DOHH2 (cell line): ENCODE results near the gene ZSCAN29.

ENCODE experiments used
- H3F3A ChIP-seq: fragments of 200-600 bp; sonication (generic), shearing (Covaris generic); 2 replicates; pipeline ENCODE4 v1.6.0; 2016; ENCODE audit warnings: antibody characterized with exemption, mild to moderate bottlenecking; ENCODE audit not compliant: control insufficient read depth, insufficient read depth
- H3K27ac ChIP-seq: fragments of 200-600 bp; sonication (generic); 2 replicates; pipeline ENCODE4 v1.5.1; 2014; ENCODE audit warnings: low read depth, mild to moderate bottlenecking, low read length, moderate library complexity
- H3K27me3 ChIP-seq: fragments of 200-600 bp; sonication (generic); 2 replicates; pipeline ENCODE4 v1.6.1; 2014; ENCODE audit warnings: mild to moderate bottlenecking, low read length, mixed read lengths; ENCODE audit not compliant: control insufficient read depth
- H3K36me3 ChIP-seq: fragments of 200-600 bp; sonication (generic); 2 replicates; pipeline ENCODE4 v1.6.1; 2014; ENCODE audit warnings: mild to moderate bottlenecking, low read length, moderate library complexity, mixed read lengths; ENCODE audit not compliant: control insufficient read depth
- H3K4me1 ChIP-seq: fragments of 200-600 bp; sonication (generic); 2 replicates; pipeline ENCODE4 v1.6.1; 2014; ENCODE audit warnings: mild to moderate bottlenecking, low read length, mixed read lengths; ENCODE audit not compliant: control insufficient read depth
- H3K4me2 ChIP-seq: fragments of 200-600 bp; sonication (generic); 2 replicates; pipeline ENCODE4 v1.6.0; 2014; ENCODE audit warnings: mild to moderate bottlenecking, low read length, moderate library complexity
- H3K4me3 ChIP-seq: fragments of 200-600 bp; sonication (generic); 2 replicates; pipeline ENCODE4 v1.5.1; 2014; ENCODE audit warnings: mild to moderate bottlenecking, low read length, mixed read lengths
- H3K79me2 ChIP-seq: fragments of 200-600 bp; sonication (generic); 2 replicates; pipeline ENCODE4 v1.6.1; 2014; ENCODE audit warnings: mild to moderate bottlenecking, low read length, mixed read lengths; ENCODE audit not compliant: control insufficient read depth
- H3K9me2 ChIP-seq: fragments of 200-600 bp; sonication (generic); replicated peaks from 2 replicates; pipeline ENCODE4 v1.6.1; 2014; ENCODE audit warnings: mild to moderate bottlenecking, low read length, mixed read lengths; ENCODE audit not compliant: control insufficient read depth
- H3K9me3 ChIP-seq: fragments of 200-600 bp; sonication (generic); 2 replicates; pipeline ENCODE4 v1.6.1; 2014; ENCODE audit warnings: antibody characterized with exemption, low read length, mixed read lengths; ENCODE audit not compliant: control insufficient read depth, insufficient read depth
- H4K20me1 ChIP-seq: fragments of 200-600 bp; sonication (generic); 2 replicates; pipeline ENCODE4 v1.6.0; 2014; ENCODE audit warnings: low read depth, mild to moderate bottlenecking, antibody characterized with exemption, low read length, moderate library complexity; ENCODE audit not compliant: control insufficient read depth, insufficient read depth
- CTCF ChIP-seq: fragments of 200-600 bp; sonication (generic); IDR thresholded peaks from one replicate; pipeline ENCODE4 v1.5.1; 2014; ENCODE audit warnings: antibody characterized with exemption, mild to moderate bottlenecking, low read depth, low read length; ENCODE audit not compliant: poor library complexity, severe bottlenecking
- EZH2phosphoT487 ChIP-seq: fragments of 200-600 bp; sonication (generic); IDR thresholded peaks from 2 replicates; pipeline ENCODE4 v1.6.1; 2017; ENCODE audit warnings: borderline replicate concordance, mild to moderate bottlenecking, antibody characterized with exemption, low read length, moderate library complexity, mixed read lengths

Gene ZSCAN29

GRCh38 chr15:43330780-43331087 lies 40.1 kb downstream of the ZSCAN29 start:
- Histone ChIP-seq H3K4me2 (peak overlapping the region; percentile 50), H3F3A (no peaks in the 10 kb centered on the region; the same call in 1 of the 2 replicates), H3K9me2 (no peaks in the 10 kb centered on the region), H3K79me2 (peaks cover 27% of the 10 kb centered on the region), H3K27me3 (no peaks in the 10 kb centered on the region), H3K36me3 (peaks cover 32% of the 10 kb centered on the region), H3K4me1 (peaks cover 33% of the 10 kb centered on the region), H3K9me3 (0 out of 2 replicates have a peak, but pooled peaks cover 3% of the 10 kb centered on the region), H4K20me1 (no peaks in the 10 kb centered on the region), H3K4me3 (peak overlapping the region; percentile 72), H3K27ac (peak overlapping the region; percentile 62)
- TF ChIP-seq EZH2phosphoT487, result no peak
- TF ChIP-seq CTCF, result no peak

GRCh38 chr15:43329960-43330779 lies 40.7 kb downstream of the ZSCAN29 start, which contains the start of gene LCMT2:
LCMT2 (minus strand) TSS chr15:43330573; CDS start chr15:43330489, 84 bp downstream.
- peak within 1 kb of the TSS; percentile 62 for H3K27ac ChIP-seq
- peaks cover 27% of the 10 kb centered on the region for H3K79me2 ChIP-seq
- H4K20me1 ChIP-seq, result no peaks in the 10 kb centered on the region
- H3K27me3 ChIP-seq, result no peaks in the 10 kb centered on the region
- peaks cover 38% of the 10 kb centered on the region for H3K4me1 ChIP-seq
- peak; percentile 10 for TF ChIP-seq CTCF
- no peak for TF ChIP-seq EZH2phosphoT487
- 0 out of 2 replicates have a peak, but pooled peaks cover 3% of the 10 kb centered on the region for H3K9me3 ChIP-seq
- peak within 1 kb of the TSS; percentile 72 for H3K4me3 ChIP-seq
- peaks cover under 1% of the 10 kb centered on the region; the same call in 1 of the 2 replicates for H3F3A ChIP-seq
- H3K36me3 ChIP-seq, result peaks cover 29% of the 10 kb centered on the region
- no peaks in the 10 kb centered on the region for H3K9me2 ChIP-seq
- H3K4me2 ChIP-seq, result peak within 1 kb of the TSS; percentile 50

- Histone ChIP-seq H3K27me3 (no peaks in the 10 kb centered on the region), H3K4me2 (peak overlapping the region; percentile 50), H3K9me2 (no peaks in the 10 kb centered on the region), H3K9me3 (0 out of 2 replicates have a peak, but pooled peaks cover 3% of the 10 kb centered on the region), H3K4me1 (peaks cover 45% of the 10 kb centered on the region), H3K79me2 (peaks cover 27% of the 10 kb centered on the region), H3F3A (peaks cover 4% of the 10 kb centered on the region; the same call in 1 of the 2 replicates), H4K20me1 (no peaks in the 10 kb centered on the region), H3K36me3 (peaks cover 29% of the 10 kb centered on the region), H3K27ac (peak overlapping the region; percentile 62), H3K4me3 (peak overlapping the region; percentile 72)
- TF ChIP-seq EZH2phosphoT487 (no peak), CTCF (no peak)
Measured at GRCh38 chr15:43329217-43329959, 41.5 kb downstream of the ZSCAN29 start.
